Stimulated activated CD4-positive, alpha-beta T cell treated with anti-CD3 and anti-CD28 coated beads, TNF-alpha, amount 100 ng/mL, for 1 hour (primary cell): ENCODE data around the gene ODAD2.

ENCODE experiments used
- DNase-seq, 3 donors: peaks; one replicate each; pipeline ENCODE4 v3.0.0-alpha.2; 2020; ENCODE audit warnings: low read depth in 3 of 3, low spot score in 1 of 3

Gene ODAD2

GRCh38 chr10:27857616-27858015, 141.3 kb downstream of the ODAD2 start:
- DNase-seq: no peak

GRCh38 chr10:27844223-27844622, 154.7 kb downstream of the ODAD2 start:
- no peak for DNase-seq

- DNase-seq: no peak
Measured at GRCh38 chr10:27838901-27839300, 160.0 kb downstream of the ODAD2 start.

GRCh38 chr10:27838361-27838760, 160.5 kb downstream of the ODAD2 start:
- DNase-seq: no peak

- DNase-seq: no peak
Measured at GRCh38 chr10:27834476-27834875, 164.4 kb downstream of the ODAD2 start.

- DNase-seq: no peak
Measured at GRCh38 chr10:27833792-27834191, 165.1 kb downstream of the ODAD2 start.

- no peak for DNase-seq
Measured at GRCh38 chr10:27832826-27833225, 166.1 kb downstream of the ODAD2 start.

- DNase-seq: no peak
Measured at GRCh38 chr10:27826369-27826768, 172.5 kb downstream of the ODAD2 start.

GRCh38 chr10:27822301-27822700, 176.6 kb downstream of the ODAD2 start:
- DNase-seq: no peak

GRCh38 chr10:27820637-27821036, 178.2 kb downstream of the ODAD2 start:
- DNase-seq: no peak

- DNase-seq: no peak
Measured at GRCh38 chr10:27819781-27820531, 178.9 kb downstream of the ODAD2 start.

- DNase-seq: no peak
Measured at GRCh38 chr10:27816320-27816719, 182.6 kb downstream of the ODAD2 start.

GRCh38 chr10:27815846-27816245, 183.0 kb downstream of the ODAD2 start:
- no peak for DNase-seq

GRCh38 chr10:27815261-27815660, 183.6 kb downstream of the ODAD2 start:
- DNase-seq: no peak

GRCh38 chr10:27805180-27805579, 193.7 kb downstream of the ODAD2 start:
- no peak for DNase-seq

GRCh38 chr10:27804136-27804535, 194.7 kb downstream of the ODAD2 start:
- DNase-seq: no peak

- DNase-seq: no peak
Measured at GRCh38 chr10:27801171-27801785, 197.6 kb downstream of the ODAD2 start.

- no peak for DNase-seq
Measured at GRCh38 chr10:27799046-27799445, 199.8 kb downstream of the ODAD2 start.

- no peak for DNase-seq
Measured at GRCh38 chr10:27794157-27794556, 204.7 kb downstream of the ODAD2 start.

- DNase-seq: no peak
Measured at GRCh38 chr10:27792216-27792615, 206.7 kb downstream of the ODAD2 start.

GRCh38 chr10:27784272-27784671, 214.6 kb downstream of the ODAD2 start:
- no peak for DNase-seq

- no peak for DNase-seq
Measured at GRCh38 chr10:27783660-27784059, 215.2 kb downstream of the ODAD2 start.

- DNase-seq: no peak
Measured at GRCh38 chr10:27779462-27780015, 219.3 kb downstream of the ODAD2 start.
